WTC11 (cell line): ENCODE results near the gene CERT1.

Experiments
- ATF1 ChIP-seq: sonication (generic); formaldehyde crosslinking; IDR thresholded peaks from 2 replicates; pipeline ENCODE4 v1.8.1; 2023; ENCODE audit warnings: mild to moderate bottlenecking, moderate library complexity, missing genetic modification reagents
- GRHL2 ChIP-seq: fragments of 250-450 bp; sonication (Bioruptor Pico); IDR thresholded peaks from 2 replicates; pipeline ENCODE4 v1.8.0; 2022; ENCODE audit warnings: mild to moderate bottlenecking, moderate library complexity; ENCODE audit not compliant: insufficient replicate concordance, severe bottlenecking
- JUN ChIP-seq: sonication (generic); formaldehyde crosslinking; IDR thresholded peaks from 2 replicates; pipeline ENCODE4 v1.8.0; 2023; ENCODE audit warnings: mild to moderate bottlenecking, missing genetic modification reagents
- NFATC4 ChIP-seq: fragments of 250-450 bp; sonication (Bioruptor Pico); IDR thresholded peaks from 2 replicates; pipeline ENCODE4 v1.9.0; 2021; ENCODE audit warnings: mild to moderate bottlenecking
- TP53 ChIP-seq: sonication (generic); formaldehyde crosslinking; IDR thresholded peaks from 2 replicates; pipeline ENCODE4 v1.8.1; 2023; ENCODE audit warnings: mild to moderate bottlenecking, missing genetic modification reagents
- USF2 ChIP-seq: sonication (generic); formaldehyde crosslinking; IDR thresholded peaks from 2 replicates; pipeline ENCODE4 v1.8.1; 2023; ENCODE audit warnings: mild to moderate bottlenecking, missing genetic modification reagents, moderate library complexity
- TF ChIP-seq, protein P1 (sequence below): sonication (generic); formaldehyde crosslinking; conservative IDR thresholded peaks from 2 replicates; pipeline ENCODE4 v1.8.1; 2023; ENCODE audit warnings: mild to moderate bottlenecking, low read depth, missing genetic modification reagents, moderate library complexity
- TF ChIP-seq, protein P2 (sequence below): fragments of 200-600 bp; IDR thresholded peaks from 2 replicates; pipeline ENCODE4 v1.8.0; 2022; ENCODE audit warnings: antibody characterized with exemption
- TF ChIP-seq, protein P3 (sequence below): sonication (generic); formaldehyde crosslinking; IDR thresholded peaks from 2 replicates; pipeline ENCODE4 v1.8.0; 2022; ENCODE audit warnings: mild to moderate bottlenecking, missing genetic modification reagents
- TF ChIP-seq, protein P4 (sequence below): sonication (generic); formaldehyde crosslinking; IDR thresholded peaks from 2 replicates; pipeline ENCODE4 v1.8.1; 2022; ENCODE audit warnings: mild to moderate bottlenecking, missing genetic modification reagents, moderate library complexity, borderline replicate concordance

- TF ChIP-seq, protein P1, sequence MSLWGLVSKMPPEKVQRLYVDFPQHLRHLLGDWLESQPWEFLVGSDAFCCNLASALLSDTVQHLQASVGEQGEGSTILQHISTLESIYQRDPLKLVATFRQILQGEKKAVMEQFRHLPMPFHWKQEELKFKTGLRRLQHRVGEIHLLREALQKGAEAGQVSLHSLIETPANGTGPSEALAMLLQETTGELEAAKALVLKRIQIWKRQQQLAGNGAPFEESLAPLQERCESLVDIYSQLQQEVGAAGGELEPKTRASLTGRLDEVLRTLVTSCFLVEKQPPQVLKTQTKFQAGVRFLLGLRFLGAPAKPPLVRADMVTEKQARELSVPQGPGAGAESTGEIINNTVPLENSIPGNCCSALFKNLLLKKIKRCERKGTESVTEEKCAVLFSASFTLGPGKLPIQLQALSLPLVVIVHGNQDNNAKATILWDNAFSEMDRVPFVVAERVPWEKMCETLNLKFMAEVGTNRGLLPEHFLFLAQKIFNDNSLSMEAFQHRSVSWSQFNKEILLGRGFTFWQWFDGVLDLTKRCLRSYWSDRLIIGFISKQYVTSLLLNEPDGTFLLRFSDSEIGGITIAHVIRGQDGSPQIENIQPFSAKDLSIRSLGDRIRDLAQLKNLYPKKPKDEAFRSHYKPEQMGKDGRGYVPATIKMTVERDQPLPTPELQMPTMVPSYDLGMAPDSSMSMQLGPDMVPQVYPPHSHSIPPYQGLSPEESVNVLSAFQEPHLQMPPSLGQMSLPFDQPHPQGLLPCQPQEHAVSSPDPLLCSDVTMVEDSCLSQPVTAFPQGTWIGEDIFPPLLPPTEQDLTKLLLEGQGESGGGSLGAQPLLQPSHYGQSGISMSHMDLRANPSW (CRISPR knock-in tag): no peak
- TF ChIP-seq USF2 (CRISPR knock-in tag): no peak
- no peak for TF ChIP-seq NFATC4 (CRISPR knock-in tag)
- TF ChIP-seq, protein P2, sequence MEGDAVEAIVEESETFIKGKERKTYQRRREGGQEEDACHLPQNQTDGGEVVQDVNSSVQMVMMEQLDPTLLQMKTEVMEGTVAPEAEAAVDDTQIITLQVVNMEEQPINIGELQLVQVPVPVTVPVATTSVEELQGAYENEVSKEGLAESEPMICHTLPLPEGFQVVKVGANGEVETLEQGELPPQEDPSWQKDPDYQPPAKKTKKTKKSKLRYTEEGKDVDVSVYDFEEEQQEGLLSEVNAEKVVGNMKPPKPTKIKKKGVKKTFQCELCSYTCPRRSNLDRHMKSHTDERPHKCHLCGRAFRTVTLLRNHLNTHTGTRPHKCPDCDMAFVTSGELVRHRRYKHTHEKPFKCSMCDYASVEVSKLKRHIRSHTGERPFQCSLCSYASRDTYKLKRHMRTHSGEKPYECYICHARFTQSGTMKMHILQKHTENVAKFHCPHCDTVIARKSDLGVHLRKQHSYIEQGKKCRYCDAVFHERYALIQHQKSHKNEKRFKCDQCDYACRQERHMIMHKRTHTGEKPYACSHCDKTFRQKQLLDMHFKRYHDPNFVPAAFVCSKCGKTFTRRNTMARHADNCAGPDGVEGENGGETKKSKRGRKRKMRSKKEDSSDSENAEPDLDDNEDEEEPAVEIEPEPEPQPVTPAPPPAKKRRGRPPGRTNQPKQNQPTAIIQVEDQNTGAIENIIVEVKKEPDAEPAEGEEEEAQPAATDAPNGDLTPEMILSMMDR: no peak
- no peak for TF ChIP-seq GRHL2 (CRISPR knock-in tag)
- TF ChIP-seq ATF1: no peak
- TF ChIP-seq JUN (CRISPR knock-in tag): no peak
- TF ChIP-seq, protein P3, sequence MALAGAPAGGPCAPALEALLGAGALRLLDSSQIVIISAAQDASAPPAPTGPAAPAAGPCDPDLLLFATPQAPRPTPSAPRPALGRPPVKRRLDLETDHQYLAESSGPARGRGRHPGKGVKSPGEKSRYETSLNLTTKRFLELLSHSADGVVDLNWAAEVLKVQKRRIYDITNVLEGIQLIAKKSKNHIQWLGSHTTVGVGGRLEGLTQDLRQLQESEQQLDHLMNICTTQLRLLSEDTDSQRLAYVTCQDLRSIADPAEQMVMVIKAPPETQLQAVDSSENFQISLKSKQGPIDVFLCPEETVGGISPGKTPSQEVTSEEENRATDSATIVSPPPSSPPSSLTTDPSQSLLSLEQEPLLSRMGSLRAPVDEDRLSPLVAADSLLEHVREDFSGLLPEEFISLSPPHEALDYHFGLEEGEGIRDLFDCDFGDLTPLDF (CRISPR knock-in tag): no peak
- no peak for TF ChIP-seq TP53 (CRISPR knock-in tag)
- TF ChIP-seq, protein P4, sequence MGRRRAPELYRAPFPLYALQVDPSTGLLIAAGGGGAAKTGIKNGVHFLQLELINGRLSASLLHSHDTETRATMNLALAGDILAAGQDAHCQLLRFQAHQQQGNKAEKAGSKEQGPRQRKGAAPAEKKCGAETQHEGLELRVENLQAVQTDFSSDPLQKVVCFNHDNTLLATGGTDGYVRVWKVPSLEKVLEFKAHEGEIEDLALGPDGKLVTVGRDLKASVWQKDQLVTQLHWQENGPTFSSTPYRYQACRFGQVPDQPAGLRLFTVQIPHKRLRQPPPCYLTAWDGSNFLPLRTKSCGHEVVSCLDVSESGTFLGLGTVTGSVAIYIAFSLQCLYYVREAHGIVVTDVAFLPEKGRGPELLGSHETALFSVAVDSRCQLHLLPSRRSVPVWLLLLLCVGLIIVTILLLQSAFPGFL: no peak
These were observed 72.2 kb downstream of the CERT1 start for GRCh38 chr5:75439276-75439675.
